ENCODE data around the gene SNRNP70.

DNA sequence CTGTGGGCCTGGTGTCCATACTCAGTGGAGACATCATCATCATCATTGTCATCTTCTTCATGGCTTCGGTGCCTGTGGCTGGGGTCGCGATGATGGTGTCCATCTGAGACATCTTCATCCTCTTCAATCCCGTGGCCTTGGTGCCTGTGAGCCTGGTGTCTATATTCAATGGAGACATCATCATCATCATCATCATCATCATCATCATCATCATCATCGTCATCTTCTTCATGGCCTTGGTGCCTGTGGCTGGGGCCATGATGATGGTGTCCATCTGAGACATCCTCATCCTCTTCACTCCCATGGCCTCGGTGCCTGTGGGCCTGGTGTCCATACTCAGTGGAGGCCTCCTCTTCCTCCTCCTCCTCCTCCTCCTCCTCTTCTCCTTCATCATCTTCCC is 69.0 kb downstream of the SNRNP70 start:
- TF ChIP-seq YY1 (IDR thresholded peaks at IDR 0.05; ENCODE audit: low read depth) (no peak), EP300 (IDR thresholded peaks at IDR 0.05; ENCODE audit: borderline replicate concordance) (no peak), TCF12 (IDR thresholded peaks at IDR 0.05; ENCODE audit: low read depth) (no peak), FOXM1 (IDR thresholded peaks at IDR 0.05; ENCODE audit: borderline replicate concordance, low read depth) (no peak)

Data from Ishikawa (cell line).